HG03139 (cell line): ENCODE measurements around the gene TUBA4A.

Experiments used
- ATAC-seq: cut with Tn5 transposase; IDR thresholded peaks from one replicate; pipeline ENCODE4 v1.9.1; 2021; ENCODE audit not compliant: unreplicated experiment

Gene TUBA4A

GRCh38 chr2:219244789-219245147 is 8.9 kb downstream of the TUBA4A start:
- no peak for ATAC-seq

GRCh38 chr2:219243291-219243761 is 10.4 kb downstream of the TUBA4A start:
- no peak for ATAC-seq

- no peak for ATAC-seq
Measured at GRCh38 chr2:219234331-219234730, 19.4 kb downstream of the TUBA4A start.

GRCh38 chr2:219230059-219230540 is 23.6 kb downstream of the TUBA4A start:
- no peak for ATAC-seq

- ATAC-seq: peak; percentile 96
Measured at GRCh38 chr2:219229305-219230058, 24.2 kb downstream of the TUBA4A start, which contains the start of the genes ANKZF1 and ATG9A. Gene ANKZF1 (plus strand): TSS chr2:219229806. CDS start chr2:219230258, 452 bp downstream. Gene ATG9A (minus strand): TSS chr2:219229636. CDS start chr2:219228024, 1,612 bp downstream.

GRCh38 chr2:219228911-219229304 is 24.8 kb downstream of the TUBA4A start:
- ATAC-seq: peak; percentile 8

GRCh38 chr2:219228041-219228910 is 25.4 kb downstream of the TUBA4A start:
- ATAC-seq: no peak

- ATAC-seq: no peak
Measured at GRCh38 chr2:219225350-219225749, 28.4 kb downstream of the TUBA4A start.

- no peak for ATAC-seq
Measured at GRCh38 chr2:219223831-219224610, 29.7 kb downstream of the TUBA4A start.

- ATAC-seq: no peak
Measured at GRCh38 chr2:219221957-219222518, 31.7 kb downstream of the TUBA4A start.

- no peak for ATAC-seq
Measured at GRCh38 chr2:219220652-219221402, 32.9 kb downstream of the TUBA4A start.

GRCh38 chr2:219219784-219220532 is 33.8 kb downstream of the TUBA4A start:
- ATAC-seq: no peak

- peak; percentile 77 for ATAC-seq
Measured at GRCh38 chr2:219218732-219219701, 34.7 kb downstream of the TUBA4A start, which contains the start of gene ABCB6. Gene ABCB6 (minus strand): TSS chr2:219218958. CDS start chr2:219218673, 285 bp downstream.

GRCh38 chr2:219218217-219218731 is 35.4 kb downstream of the TUBA4A start:
- ATAC-seq: peak; percentile 16

GRCh38 chr2:219216535-219216915 is 37.2 kb downstream of the TUBA4A start:
- no peak for ATAC-seq

- no peak for ATAC-seq
Measured at GRCh38 chr2:219215871-219216534, 37.7 kb downstream of the TUBA4A start.

- no peak for ATAC-seq
Measured at GRCh38 chr2:219214786-219215185, 38.9 kb downstream of the TUBA4A start.
